Caco-2 (cell line): ENCODE data around the gene C17orf113. TPM values are rescaled to one million over a fixed set of nuclear protein-coding genes. Genes with fewer than 3 reads are reported as not detected.
A peak's percentile ranks its signal among the peaks of the same experiment; 100 is the strongest.
"Not testable (repeated sequence)": the region's sequence is repeated elsewhere in the genome, so short reads cannot be mapped to it uniquely, and the experiment has no call there.

Experiments
- BruUV-seq: library from RNA; stranded (reverse); fragments of 400-500 nt; replicated peaks from 2 replicates; lab custom pipeline; 2021; lab: Mats Ljungman, UMichigan
- CTCF ChIA-PET: fragments of 300-600 bp; sonication (Branson Sonifier 250); formaldehyde crosslinking; loops from one replicate; lab custom pipeline; 2022; ENCODE audit warnings: antibody characterized with exemption; lab: Charles Lee
- POLR2A ChIA-PET: fragments of 300-600 bp; sonication (Branson Sonifier 250); formaldehyde crosslinking; loops from one replicate; lab custom pipeline; 2022; ENCODE audit warnings: antibody characterized with exemption; lab: Charles Lee
- DNase-seq, 2 experiments: peaks; one replicate each; pipeline versions ENCODE4 v3.0.0 to v3.0.0-alpha.2; 2020 to 2022
- H3K27me3 ChIP-seq: replicated peaks from 2 replicates; pipeline ENCODE4 v1.6.0; 2011; ENCODE audit warnings: low read length; ENCODE audit not compliant: control insufficient read depth, insufficient read depth
- H3K36me3 ChIP-seq: 2 replicates; pipeline ENCODE4 v1.5.1; 2011; ENCODE audit warnings: low read length; ENCODE audit not compliant: control insufficient read depth, insufficient read depth
- H3K4me1 ChIP-seq: fragments of 250-450 bp; sonication (Bioruptor Pico); 2 replicates; pipeline ENCODE4 v1.5.1; 2020; ENCODE audit warnings: mild to moderate bottlenecking
- H3K4me3 ChIP-seq: 2 replicates; pipeline ENCODE4 v1.5.1; 2011; ENCODE audit warnings: low read depth, mild to moderate bottlenecking, control low read depth, low read length
- H3K9me3 ChIP-seq: fragments of 250-450 bp; sonication (Bioruptor Pico); 2 replicates; pipeline ENCODE4 v1.5.1; 2020; ENCODE audit warnings: mild to moderate bottlenecking, moderate library complexity
- H3K27ac Mint-ChIP-seq: one replicate; pipeline ENCODE4 v1.8.0; 2022; ENCODE audit warnings: mixed read lengths; ENCODE audit not compliant: unreplicated experiment
- H3K27me3 Mint-ChIP-seq: one replicate; pipeline ENCODE4 v1.8.0; 2022; ENCODE audit warnings: mixed read lengths; ENCODE audit not compliant: insufficient read depth, unreplicated experiment
- H3K36me3 Mint-ChIP-seq: one replicate; pipeline ENCODE4 v1.8.0; 2022; ENCODE audit warnings: mild to moderate bottlenecking, mixed read lengths; ENCODE audit not compliant: insufficient read depth, unreplicated experiment
- H3K4me1 Mint-ChIP-seq: one replicate; pipeline ENCODE4 v1.8.0; 2022; ENCODE audit warnings: low read depth, mixed read lengths; ENCODE audit not compliant: unreplicated experiment
- H3K4me3 Mint-ChIP-seq: one replicate; pipeline ENCODE4 v1.8.0; 2022; ENCODE audit warnings: mild to moderate bottlenecking, moderate library complexity, mixed read lengths; ENCODE audit not compliant: unreplicated experiment
- H3K9me3 Mint-ChIP-seq: one replicate; pipeline ENCODE4 v1.8.0; 2022; ENCODE audit warnings: mixed read lengths; ENCODE audit not compliant: unreplicated experiment
- CTCF ChIP-seq, 2 experiments: fragments of 200-600 bp in 1 of 2; IDR thresholded peaks; 1 replicate in 1 of 2; 2 replicates in 1 of 2; pipeline versions ENCODE4 v1.5.1 to v1.8.0; 2011 to 2022; ENCODE audit warnings: antibody characterized with exemption in 1 of 2, control low read depth in 1 of 2, inconsistent platforms in 1 of 2, low read depth in 1 of 2, low read length in 1 of 2, mild to moderate bottlenecking in 1 of 2, moderate library complexity in 1 of 2; ENCODE audit not compliant: insufficient read depth in 1 of 2, severe bottlenecking in 1 of 2, unreplicated experiment in 1 of 2
- intact Hi-C: fragments of 100-400 bp; cut with micrococcal nuclease; formaldehyde crosslinking; loops from one replicate; pipeline ENCODE4 v1.10.0; 2022; ENCODE audit not compliant: unreplicated experiment
- total RNA-seq: library from RNA; stranded (reverse); gene quantifications from 2 replicates; pipeline ENCODE4 v1.2.3, GENCODE V29; 2022

Gene C17orf113
- total RNA-seq, 1 experiment from 2014 or later, result 4.7 TPM

- TF ChIP-seq CTCF (IDR thresholded peaks at IDR 0.05; ENCODE audit: insufficient read depth in 1 of 2, low read depth in 1 of 2, low read length in 1 of 2, severe bottlenecking in 1 of 2, unreplicated experiment in 1 of 2), result no peak
- H3K4me3 ChIP-seq, result peak overlapping the region; percentile 95
- H3K9me3 ChIP-seq, result no peaks in the 10 kb centered on the region
- ChIA-PET POLR2A (interaction anchor here (0.6 to 3.5 kb wide), 11 partner anchors 15 to 1351 kb away, joined by 3 to 40 read pairs (median 5); partner anchors contain the start of genes ACLY, CNP, JUP and ODAD4), CTCF (interaction anchor here (0.5 to 1.9 kb wide), 11 partner anchors 8 to 487 kb away, joined by 3 to 10 read pairs (median 4); partner anchors contain the start of genes KAT2A, ODAD4 and ZNF385C)
- peaks cover 15% of the 10 kb centered on the region for H3K4me1 ChIP-seq
- Mint-ChIP-seq H3K9me3 (no peaks in the 10 kb centered on the region), H3K27ac (peak overlapping the region; percentile 99), H3K4me1 (peaks cover 16% of the 10 kb centered on the region), H3K4me3 (peak overlapping the region; percentile 88), H3K36me3 (peaks cover 60% of the 10 kb centered on the region), H3K27me3 (no peaks in the 10 kb centered on the region)
- intact Hi-C loops, result loop anchor here (2.0 kb wide), 3 partner anchors 15 to 99 kb away; partner anchors contain the start of genes ACLY and CNP
- H3K36me3 ChIP-seq, result 0 out of 2 replicates have a peak, but pooled peaks cover 3% of the 10 kb centered on the region
- TSS peak; percentile 7 for BruUV-seq
- H3K27me3 ChIP-seq, result no peaks in the 10 kb centered on the region
- peak; percentile 64 for DNase-seq
Observed at GRCh38 chr17:42017866-42018200, 32.6 kb downstream of the C17orf113 start.

DNA sequence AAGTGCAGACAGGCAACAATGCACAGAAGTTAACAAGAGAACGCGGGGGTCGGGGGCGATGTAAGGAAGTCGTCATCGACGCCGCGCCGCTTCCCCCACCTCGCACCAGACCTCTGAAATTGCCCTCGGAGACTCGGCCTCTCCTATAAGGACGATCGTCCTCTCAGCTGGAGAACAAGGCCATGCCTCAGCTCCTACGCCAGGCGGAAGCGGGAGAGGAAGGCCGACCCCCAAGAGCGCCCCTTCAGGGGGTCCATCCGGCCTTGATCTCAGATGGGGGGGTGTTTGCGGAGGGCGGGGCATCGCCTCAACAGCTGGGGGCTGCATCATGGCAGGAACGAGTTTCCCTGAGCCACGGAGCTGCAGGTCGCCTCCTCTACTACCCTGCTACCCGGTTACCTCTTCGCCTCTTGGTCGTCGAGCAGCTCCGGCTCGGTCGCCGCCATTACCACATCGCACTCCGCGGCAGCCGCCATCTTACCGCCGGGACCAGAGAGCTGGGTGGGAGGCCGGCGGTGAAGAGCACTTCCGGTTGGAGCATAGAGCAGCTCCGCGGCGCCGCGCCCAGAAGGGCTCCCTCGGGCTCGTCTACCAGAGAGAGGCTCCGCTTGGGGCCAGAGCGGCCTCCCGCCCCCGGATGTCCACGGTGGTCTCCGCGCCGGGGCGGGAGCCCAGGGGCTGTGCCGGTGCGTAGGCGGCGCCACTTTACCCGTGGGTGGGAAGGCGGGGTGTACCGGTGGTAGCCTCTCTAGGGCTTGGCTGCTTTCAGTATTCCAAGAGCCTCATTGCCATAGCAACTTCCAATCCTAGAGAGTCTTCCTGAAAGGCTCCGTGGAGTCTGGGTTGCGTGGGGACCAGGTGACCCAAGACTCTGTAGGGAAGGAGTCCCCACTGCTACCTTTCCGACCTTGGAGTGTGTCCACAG is 33.2 kb downstream of the C17orf113 start, which contains the start of gene DNAJC7:
Gene DNAJC7, minus strand, starts transcription at position 499 of the 925 bp plus-strand sequence. Its CDS starts 23 bp downstream, at position 476.
- ChIA-PET CTCF (interaction anchor here (0.5 to 1.9 kb wide), 9 partner anchors 10 to 488 kb away, joined by 3 to 10 read pairs (median 4); partner anchors contain the start of genes KAT2A and ZNF385C), POLR2A (interaction anchor here (0.6 to 3.5 kb wide), 10 partner anchors 14 to 1351 kb away, joined by 3 to 40 read pairs (median 5); partner anchors contain the start of genes ACLY, CNP and ODAD4)
- peak; percentile 93 for DNase-seq
- H3K36me3 Mint-ChIP-seq, result peaks cover 56% of the 10 kb centered on the region
- H3K9me3 Mint-ChIP-seq, result no peaks in the 10 kb centered on the region
- H3K27ac Mint-ChIP-seq, result peak within 1 kb of the TSS; percentile 99
- H3K4me3 Mint-ChIP-seq, result peak within 1 kb of the TSS; percentile 88
- intact Hi-C loops, result loop anchor here (2.0 kb wide), 2 partner anchors 14 to 50 kb away; partner anchors contain the start of gene CNP
- Histone ChIP-seq H3K27me3 (no peaks in the 10 kb centered on the region), H3K9me3 (no peaks in the 10 kb centered on the region), H3K4me1 (peaks cover 15% of the 10 kb centered on the region), H3K36me3 (0 out of 2 replicates have a peak, but pooled peaks cover 3% of the 10 kb centered on the region), H3K4me3 (peak within 1 kb of the TSS; percentile 95)
- no peak for TF ChIP-seq CTCF (IDR thresholded peaks at IDR 0.05; ENCODE audit: insufficient read depth in 1 of 2, low read depth in 1 of 2, low read length in 1 of 2, severe bottlenecking in 1 of 2, unreplicated experiment in 1 of 2)
- no peaks in the 10 kb centered on the region for H3K27me3 Mint-ChIP-seq
- BruUV-seq, result TSS peak; percentile 54
- H3K4me1 Mint-ChIP-seq, result peaks cover 16% of the 10 kb centered on the region

DNA sequence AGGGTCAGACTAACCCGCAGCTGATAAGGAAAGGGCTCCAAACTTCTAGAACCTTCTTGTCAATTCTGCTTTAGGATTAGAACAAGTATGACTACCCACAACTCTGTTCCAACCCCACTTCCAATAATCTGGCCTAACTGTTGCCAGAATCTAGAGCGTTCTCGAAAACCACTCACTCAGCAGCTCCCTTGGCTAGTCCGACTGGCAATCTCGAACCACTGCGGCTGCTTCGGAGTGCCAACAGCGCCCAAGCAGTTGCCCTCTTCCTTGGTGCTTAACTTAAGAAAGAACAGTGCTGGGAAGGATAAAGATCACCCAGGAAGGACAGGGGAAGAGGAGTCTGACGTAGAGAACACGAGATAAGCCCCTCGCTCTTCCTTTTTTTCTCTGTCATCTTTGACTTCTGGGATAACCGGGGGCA is 34.0 kb downstream of the C17orf113 start:
- H3K27me3 ChIP-seq, result no peaks in the 10 kb centered on the region
- POLR2A ChIA-PET, result interaction anchor here (3.5 kb wide), 2 partner anchors 13 to 50 kb away, joined by 27 to 40 read pairs; partner anchors contain the start of gene CNP
- Mint-ChIP-seq H3K27me3 (no peaks in the 10 kb centered on the region), H3K4me1 (peaks cover 24% of the 10 kb centered on the region), H3K9me3 (no peaks in the 10 kb centered on the region), H3K36me3 (peaks cover 51% of the 10 kb centered on the region), H3K27ac (peak overlapping the region; percentile 99), H3K4me3 (peak overlapping the region; percentile 88)
- H3K36me3 ChIP-seq, result peaks cover 1% of the 10 kb centered on the region; the same call in 1 of the 2 replicates
- TF ChIP-seq CTCF (IDR thresholded peaks at IDR 0.05; ENCODE audit: insufficient read depth in 1 of 2, low read depth in 1 of 2, low read length in 1 of 2, severe bottlenecking in 1 of 2, unreplicated experiment in 1 of 2), result no peak
- H3K4me3 ChIP-seq, result peak overlapping the region; percentile 95
- intact Hi-C loops, result loop anchor here (2.0 kb wide), 2 partner anchors 14 to 50 kb away; partner anchors contain the start of gene CNP
- BruUV-seq, result no TSS peak
- peaks cover 20% of the 10 kb centered on the region for H3K4me1 ChIP-seq
- H3K9me3 ChIP-seq, result no peaks in the 10 kb centered on the region
- CTCF ChIA-PET, result interaction anchor here (0.6 to 1.5 kb wide), 4 partner anchors 13 to 428 kb away, joined by 3 to 10 read pairs (median 6); no protein-coding TSS in a partner anchor
- DNase-seq, result peak in 1 of 2 experiments; percentile 34

DNA sequence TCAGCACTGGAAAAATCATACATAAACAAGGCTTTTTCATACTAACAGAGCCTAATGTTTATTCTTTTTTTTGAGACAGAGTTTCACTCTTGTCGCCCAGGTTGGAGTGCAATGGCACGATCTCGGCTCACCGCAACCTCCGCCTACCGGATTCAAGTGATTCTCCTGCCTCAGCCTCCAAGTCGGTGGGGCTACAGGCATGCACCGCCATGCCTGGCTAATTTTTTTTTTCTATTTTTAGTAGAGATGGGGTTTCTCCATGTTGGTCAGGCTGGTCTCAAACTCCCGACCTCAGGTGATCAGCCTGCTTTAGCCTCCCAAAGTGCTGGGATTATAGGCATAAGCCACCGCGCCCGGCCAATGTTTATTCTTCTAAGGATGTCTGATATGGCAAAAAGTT is 36.7 kb downstream of the C17orf113 start:
- CTCF ChIA-PET, BruUV-seq, H3K27me3 ChIP-seq, H3K36me3 ChIP-seq, DNase-seq, H3K9me3 Mint-ChIP-seq, H3K9me3 ChIP-seq, H3K4me3 Mint-ChIP-seq, H3K4me3 ChIP-seq, POLR2A ChIA-PET, intact Hi-C loops, H3K27me3 Mint-ChIP-seq: not testable (repeated sequence)
- peaks cover 28% of the 10 kb centered on the region; the same call in 1 of the 2 replicates for H3K4me1 ChIP-seq
- peaks cover 55% of the 10 kb centered on the region for H3K36me3 Mint-ChIP-seq
- H3K4me1 Mint-ChIP-seq, result peaks cover 17% of the 10 kb centered on the region
- peak overlapping the region; percentile 23 for H3K27ac Mint-ChIP-seq
